ENCODE data around the gene PIAS4.
A peak's percentile ranks its signal among the peaks of the same experiment; 100 is the strongest.

Gene PIAS4

DNA sequence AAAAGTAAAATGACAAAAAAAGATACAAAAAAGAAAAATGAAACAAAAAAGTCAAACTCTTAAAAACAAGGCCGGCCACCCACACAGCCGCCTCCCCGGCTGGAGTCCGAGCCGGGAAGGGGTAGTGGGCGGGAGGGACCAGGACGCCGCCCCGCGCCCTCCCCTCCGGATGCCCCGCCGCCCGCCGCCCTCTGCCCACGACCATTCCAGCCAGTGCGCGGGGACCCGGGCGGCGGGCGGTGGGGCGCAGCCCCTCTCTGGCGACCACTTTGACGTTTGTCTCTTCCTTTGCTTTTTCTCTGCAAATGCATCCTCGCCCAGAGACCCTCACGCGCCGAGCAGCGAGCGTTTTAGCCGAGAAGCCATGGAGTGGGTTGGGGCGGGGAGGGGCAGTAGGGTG, 30.5 kb downstream of the PIAS4 start:
- TF ChIP-seq, protein P1, sequence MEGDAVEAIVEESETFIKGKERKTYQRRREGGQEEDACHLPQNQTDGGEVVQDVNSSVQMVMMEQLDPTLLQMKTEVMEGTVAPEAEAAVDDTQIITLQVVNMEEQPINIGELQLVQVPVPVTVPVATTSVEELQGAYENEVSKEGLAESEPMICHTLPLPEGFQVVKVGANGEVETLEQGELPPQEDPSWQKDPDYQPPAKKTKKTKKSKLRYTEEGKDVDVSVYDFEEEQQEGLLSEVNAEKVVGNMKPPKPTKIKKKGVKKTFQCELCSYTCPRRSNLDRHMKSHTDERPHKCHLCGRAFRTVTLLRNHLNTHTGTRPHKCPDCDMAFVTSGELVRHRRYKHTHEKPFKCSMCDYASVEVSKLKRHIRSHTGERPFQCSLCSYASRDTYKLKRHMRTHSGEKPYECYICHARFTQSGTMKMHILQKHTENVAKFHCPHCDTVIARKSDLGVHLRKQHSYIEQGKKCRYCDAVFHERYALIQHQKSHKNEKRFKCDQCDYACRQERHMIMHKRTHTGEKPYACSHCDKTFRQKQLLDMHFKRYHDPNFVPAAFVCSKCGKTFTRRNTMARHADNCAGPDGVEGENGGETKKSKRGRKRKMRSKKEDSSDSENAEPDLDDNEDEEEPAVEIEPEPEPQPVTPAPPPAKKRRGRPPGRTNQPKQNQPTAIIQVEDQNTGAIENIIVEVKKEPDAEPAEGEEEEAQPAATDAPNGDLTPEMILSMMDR (IDR thresholded peaks at IDR 0.05; ENCODE audit: low read depth, low read length), result no peak
- no peaks in the 10 kb centered on the region for H3K9me3 ChIP-seq
- peaks cover 34% of the 10 kb centered on the region for H3K36me3 ChIP-seq
- no peaks in the 10 kb centered on the region for H3K27me3 ChIP-seq
- no peaks in the 10 kb centered on the region for H3K4me1 ChIP-seq
- DNase-seq, result no peak
- no peak overlapping the region for H3K4me3 ChIP-seq (ENCODE audit: low read depth, low read length)

DNA sequence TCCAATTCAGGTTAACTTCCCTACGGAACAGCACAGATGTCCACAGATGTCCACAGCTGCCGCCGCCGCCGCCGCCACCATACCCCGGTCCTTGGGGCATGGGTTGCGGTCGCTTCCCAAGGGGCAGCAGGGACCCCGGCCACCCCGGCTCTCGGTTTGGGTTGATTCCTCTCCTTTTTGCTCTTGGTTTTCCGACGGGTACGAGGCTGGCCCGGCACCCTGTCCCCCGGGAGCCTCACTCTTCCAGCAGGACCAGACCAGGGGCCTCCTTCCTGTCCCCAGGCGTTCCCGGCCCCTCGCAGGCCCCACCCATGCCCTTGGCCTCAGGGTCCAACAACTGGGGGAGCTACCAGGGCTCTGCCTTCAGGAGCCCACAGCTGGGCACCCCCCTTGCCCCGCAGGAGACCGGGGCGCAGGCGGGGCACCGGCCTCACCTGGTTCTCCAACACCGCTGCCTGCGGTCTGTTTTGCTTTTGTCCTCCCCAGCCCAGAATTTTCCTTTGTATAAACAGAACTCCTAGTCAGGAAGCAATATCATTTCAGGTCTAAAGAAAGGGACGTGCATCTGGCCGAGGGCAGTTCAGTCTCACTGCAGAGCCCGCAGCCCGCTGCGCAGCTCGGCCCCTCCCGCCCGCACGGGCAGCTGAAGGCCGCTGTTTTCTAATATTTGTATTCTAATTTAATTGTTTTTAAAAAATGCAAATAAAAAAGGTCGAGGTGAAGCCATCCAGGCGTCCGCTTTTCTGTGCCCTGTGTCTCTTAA, 31.3 kb downstream of the PIAS4 start:
- Histone ChIP-seq H3K9me3 (no peaks in the 10 kb centered on the region), H3K36me3 (peaks cover 26% of the 10 kb centered on the region), H3K4me1 (no peaks in the 10 kb centered on the region), H3K4me3 (ENCODE audit: low read depth, low read length) (no peak overlapping the region), H3K27me3 (no peaks in the 10 kb centered on the region)
- TF ChIP-seq, protein P1 (IDR thresholded peaks at IDR 0.05; ENCODE audit: low read depth, low read length), result no peak
- no peak for DNase-seq

DNA sequence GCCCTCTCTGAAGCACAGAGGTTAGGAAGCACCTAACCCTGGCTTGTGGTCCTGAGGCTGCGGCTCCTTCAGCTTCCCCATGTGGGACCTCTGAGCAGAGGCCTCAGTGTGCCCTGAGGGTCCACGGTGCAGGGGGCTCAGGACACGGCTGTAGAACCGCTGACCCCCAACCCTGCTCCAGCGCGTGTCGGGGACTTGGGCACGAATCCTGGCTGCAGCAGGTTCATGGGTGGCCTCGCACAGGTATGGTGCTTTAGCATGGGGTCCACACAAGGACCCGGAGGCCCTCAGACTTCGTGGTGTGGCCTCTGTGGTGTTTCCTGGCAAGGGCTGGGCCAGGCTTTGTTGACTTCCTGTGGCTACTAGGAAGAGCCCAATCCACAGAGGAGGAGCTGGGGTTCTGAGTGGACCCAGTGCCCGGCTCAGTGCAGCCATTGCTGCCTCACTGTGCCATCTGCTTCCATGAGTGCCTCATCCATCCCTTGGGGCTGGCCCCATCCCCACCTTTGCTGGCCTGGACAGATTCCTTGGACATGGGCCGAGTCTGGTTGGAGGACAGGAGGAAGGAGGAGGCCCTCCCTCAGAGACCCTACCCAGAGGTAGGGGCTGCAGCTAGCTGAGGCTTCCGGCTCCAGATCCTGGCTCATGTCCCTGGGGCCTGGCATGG, 34.7 kb downstream of the PIAS4 start:
- Histone ChIP-seq H3K36me3 (peaks cover 14% of the 10 kb centered on the region), H3K4me3 (ENCODE audit: low read depth, low read length) (no peak overlapping the region), H3K4me1 (no peaks in the 10 kb centered on the region), H3K27me3 (no peaks in the 10 kb centered on the region), H3K9me3 (no peaks in the 10 kb centered on the region)
- peak; percentile 7 for DNase-seq
- TF ChIP-seq, protein P1 (IDR thresholded peaks at IDR 0.05; ENCODE audit: low read depth, low read length), result no peak

DNA sequence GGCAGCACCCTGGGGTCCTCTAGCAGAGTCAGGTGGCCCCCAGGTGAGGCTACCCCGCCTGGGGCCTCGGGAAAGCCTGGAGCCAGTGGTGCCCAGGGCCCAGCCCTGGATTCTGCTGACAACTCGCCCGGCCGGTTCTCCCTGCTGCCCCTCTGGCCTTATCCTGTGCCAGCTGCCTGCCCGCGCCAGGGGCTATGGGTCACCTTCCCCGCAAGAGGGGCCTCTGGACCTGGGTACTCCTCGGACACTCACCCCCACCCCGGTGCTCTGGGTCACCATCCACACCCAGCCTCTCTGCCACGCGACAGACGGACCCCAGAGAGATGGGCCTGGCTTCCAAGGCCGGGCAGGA, 35.2 kb downstream of the PIAS4 start:
- TF ChIP-seq, protein P1 (IDR thresholded peaks at IDR 0.05; ENCODE audit: low read depth, low read length), result no peak
- no peak overlapping the region for H3K4me3 ChIP-seq (ENCODE audit: low read depth, low read length)
- no peaks in the 10 kb centered on the region for H3K9me3 ChIP-seq
- H3K36me3 ChIP-seq, result peaks cover 9% of the 10 kb centered on the region
- peak; percentile 10 for DNase-seq
- H3K4me1 ChIP-seq, result no peaks in the 10 kb centered on the region
- no peaks in the 10 kb centered on the region for H3K27me3 ChIP-seq

DNA sequence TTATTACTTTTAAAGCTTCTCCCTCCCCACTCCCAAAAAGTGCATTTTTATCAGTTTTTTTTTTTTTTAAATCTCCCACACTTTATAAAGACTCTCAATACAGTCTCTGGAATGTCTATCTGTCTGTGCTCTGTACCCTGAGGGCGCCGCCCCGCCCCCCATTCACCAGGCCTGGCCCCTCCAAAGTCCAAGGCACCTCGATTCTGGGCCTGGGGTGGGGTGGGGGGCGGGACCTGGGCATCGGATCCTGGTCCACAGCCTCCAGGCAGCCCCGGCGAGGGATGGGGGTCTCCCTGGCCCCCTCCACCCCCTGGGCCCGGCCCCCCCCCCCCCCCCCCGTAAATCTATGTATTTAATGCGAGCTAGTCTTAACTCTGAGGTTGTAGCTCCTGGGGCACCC, 35.9 kb downstream of the PIAS4 start:
- H3K36me3 ChIP-seq, result peaks cover 13% of the 10 kb centered on the region
- DNase-seq, result no peak
- TF ChIP-seq, protein P1 (IDR thresholded peaks at IDR 0.05; ENCODE audit: low read depth, low read length), result no peak
- no peaks in the 10 kb centered on the region for H3K27me3 ChIP-seq
- no peaks in the 10 kb centered on the region for H3K9me3 ChIP-seq
- H3K4me1 ChIP-seq, result no peaks in the 10 kb centered on the region
- H3K4me3 ChIP-seq (ENCODE audit: low read depth, low read length), result no peak overlapping the region

All from BE2C (cell line).